H1 (cell line): ENCODE results near the gene TAS2R19. TPM values are rescaled to one million over a fixed set of nuclear protein-coding genes. Genes with fewer than 3 reads are reported as not detected.

Source experiments
- CTCF ChIA-PET: fragments of 300-600 bp; sonication (Branson Sonifier 250); formaldehyde crosslinking; loops from one replicate; lab custom pipeline; 2021; ENCODE audit not compliant: partially characterized antibody; lab: Charles Lee
- POLR2A ChIA-PET: fragments of 300-600 bp; sonication (Branson Sonifier 250); formaldehyde crosslinking; loops from one replicate; lab custom pipeline; 2021; ENCODE audit warnings: inconsistent platforms; ENCODE audit not compliant: partially characterized antibody; lab: Charles Lee
- DNase-seq, 2 experiments: peaks; one replicate each; pipeline versions ENCODE4 v3.0.0 to v3.0.0-alpha.2; 2010 to 2022; ENCODE audit warnings: low spot score in 2 of 2, low read depth in 1 of 2, mixed read lengths in 1 of 2
- FAIRE-seq: peaks from 2 replicates; lab custom pipeline; 2011; peaks lifted over from hg19 to GRCh38; lab: Jason Lieb, UNC
- H2AFZ ChIP-seq: 2 replicates; pipeline ENCODE4 v1.8.1; 2012; ENCODE audit warnings: low read length, inconsistent platforms
- H2AK5ac ChIP-seq: 2 replicates; pipeline ENCODE4 v1.6.1; 2013; ENCODE audit warnings: low read depth, low read length
- H2BK120ac ChIP-seq: replicated peaks from 2 replicates; pipeline ENCODE3; 2013; ENCODE audit warnings: low read depth, low read length, inconsistent platforms
- H2BK12ac ChIP-seq: 2 replicates; pipeline ENCODE4 v1.6.1; 2013; ENCODE audit warnings: low read depth, low read length
- H2BK15ac ChIP-seq: 2 replicates; pipeline ENCODE4 v1.6.1; 2013; ENCODE audit warnings: low read length
- H2BK20ac ChIP-seq: 2 replicates; pipeline ENCODE4 v1.6.1; 2013; ENCODE audit warnings: low read length
- H2BK5ac ChIP-seq: 2 replicates; pipeline ENCODE4 v1.6.1; 2013; ENCODE audit warnings: low read depth, low read length
- H3K14ac ChIP-seq: 2 replicates; pipeline ENCODE4 v1.6.1; 2013; ENCODE audit warnings: inconsistent platforms; ENCODE audit not compliant: insufficient read length
- H3K18ac ChIP-seq: 2 replicates; pipeline ENCODE4 v1.6.1; 2013; ENCODE audit warnings: low read length; ENCODE audit errors: extremely low read depth
- H3K23ac ChIP-seq: 2 replicates; pipeline ENCODE4 v1.6.1; 2013; ENCODE audit warnings: inconsistent platforms; ENCODE audit not compliant: insufficient read length
- H3K23me2 ChIP-seq: 2 replicates; pipeline ENCODE4 v1.6.1; 2013; ENCODE audit warnings: low read depth, low read length
- H3K27ac ChIP-seq: 2 replicates; pipeline ENCODE4 v1.6.1; 2011; ENCODE audit warnings: low read depth, low read length, inconsistent platforms
- H3K27me3 ChIP-seq, 4 experiments: replicated peaks in 1 of 4; 1 replicate in 1 of 4; 2 replicates in 3 of 4; pipeline versions ENCODE4 v1.6.1 to v1.8.1; 2011 to 2013; ENCODE audit warnings: low read length in 3 of 4, mild to moderate bottlenecking in 3 of 4, inconsistent platforms in 2 of 4, mixed read lengths in 2 of 4, moderate library complexity in 1 of 4; ENCODE audit not compliant: control insufficient read depth in 3 of 4, insufficient read depth in 3 of 4; ENCODE audit errors: extremely low read depth in 1 of 4
- H3K36me3 ChIP-seq, 4 experiments: 2 replicates each; pipeline versions ENCODE4 v1.6.1 to v1.8.1; 2011 to 2013; ENCODE audit warnings: mild to moderate bottlenecking in 4 of 4, low read length in 3 of 4, moderate library complexity in 2 of 4, control low read depth in 1 of 4, inconsistent platforms in 1 of 4; ENCODE audit not compliant: insufficient read depth in 4 of 4, control insufficient read depth in 2 of 4
- H3K4ac ChIP-seq: replicated peaks from 2 replicates; pipeline ENCODE3; 2013; ENCODE audit warnings: low read length, low read depth, mixed read lengths, inconsistent platforms; ENCODE audit not compliant: insufficient read length
- H3K4me1 ChIP-seq, 4 experiments: replicated peaks in 1 of 4; 1 replicate in 1 of 4; 2 replicates in 3 of 4; pipeline versions ENCODE4 v1.6.1 to v1.8.1; 2011 to 2013; ENCODE audit warnings: low read length in 3 of 4, inconsistent platforms in 2 of 4, mixed read lengths in 1 of 4; ENCODE audit not compliant: insufficient read depth in 4 of 4, control insufficient read depth in 3 of 4
- H3K4me2 ChIP-seq, 2 experiments: 2 replicates each; pipeline versions ENCODE4 v1.6.1 to v1.8.1; 2011 to 2013; ENCODE audit warnings: low read depth in 2 of 2, low read length in 2 of 2, control low read depth in 1 of 2, inconsistent platforms in 1 of 2, mild to moderate bottlenecking in 1 of 2; ENCODE audit not compliant: insufficient read depth in 1 of 2
- H3K4me3 ChIP-seq, 4 experiments: fragments of 200-600, 300-600 bp in 1 of 4; sonication (generic), shearing (Covaris generic), sonication (Bioruptor Twin) in 1 of 4; 2 replicates each; pipeline versions ENCODE4 v1.5.1 to v1.8.1; 2011 to 2016; ENCODE audit warnings: low read length in 4 of 4, low read depth in 3 of 4, control low read depth in 2 of 4, inconsistent platforms in 2 of 4, mild to moderate bottlenecking in 2 of 4, mixed read lengths in 1 of 4, moderate library complexity in 1 of 4; ENCODE audit not compliant: insufficient read depth in 2 of 4; ENCODE audit errors: extremely low read depth in 1 of 4
- H3K56ac ChIP-seq: replicated peaks from 2 replicates; pipeline ENCODE3; 2013; ENCODE audit warnings: low read depth, mild to moderate bottlenecking, mixed read lengths, low read length, inconsistent platforms; ENCODE audit not compliant: insufficient read length
- H3K79me1 ChIP-seq: 2 replicates; pipeline ENCODE4 v1.6.1; 2013; ENCODE audit warnings: low read depth, low read length, control low read depth
- H3K79me2 ChIP-seq, 2 experiments: 2 replicates each; pipeline versions ENCODE4 v1.6.1 to v1.8.1; 2012 to 2013; ENCODE audit warnings: low read length in 2 of 2, mild to moderate bottlenecking in 2 of 2, inconsistent platforms in 1 of 2; ENCODE audit not compliant: insufficient read depth in 2 of 2, control insufficient read depth in 1 of 2
- H3K9ac ChIP-seq, 4 experiments: replicated peaks in 1 of 4; 1 replicate in 1 of 4; 2 replicates in 3 of 4; pipeline versions ENCODE4 v1.6.1 to v1.8.1; 2011 to 2013; ENCODE audit warnings: low read depth in 3 of 4, low read length in 3 of 4, control low read depth in 2 of 4, mild to moderate bottlenecking in 2 of 4, moderate library complexity in 2 of 4, inconsistent platforms in 1 of 4; ENCODE audit errors: extremely low read depth in 1 of 4
- H3K9me3 ChIP-seq, 2 experiments: 2 replicates each; pipeline versions ENCODE4 v1.6.1 to v1.8.1; 2012 to 2013; ENCODE audit warnings: mild to moderate bottlenecking in 2 of 2, moderate library complexity in 2 of 2, control low read depth in 1 of 2, inconsistent platforms in 1 of 2, low read depth in 1 of 2, low read length in 1 of 2, mixed read lengths in 1 of 2; ENCODE audit not compliant: insufficient read depth in 2 of 2
- H4K20me1 ChIP-seq, 2 experiments: replicated peaks in 1 of 2; 2 replicates each; pipeline versions ENCODE3 to v1.8.1; 2011 to 2013; ENCODE audit warnings: inconsistent platforms in 2 of 2, low read length in 2 of 2, mild to moderate bottlenecking in 1 of 2; ENCODE audit not compliant: insufficient read depth in 2 of 2, control insufficient read depth in 1 of 2
- H4K5ac ChIP-seq: 2 replicates; pipeline ENCODE4 v1.6.1; 2013; ENCODE audit warnings: low read length, low read depth, mixed read lengths, inconsistent platforms; ENCODE audit not compliant: insufficient read length
- H4K8ac ChIP-seq: 2 replicates; pipeline ENCODE4 v1.8.0; 2013; ENCODE audit warnings: mild to moderate bottlenecking, moderate library complexity, low read length, inconsistent platforms; ENCODE audit not compliant: insufficient read depth; ENCODE audit errors: extremely low read depth
- H4K91ac ChIP-seq: replicated peaks from 2 replicates; pipeline ENCODE3; 2013; ENCODE audit warnings: low read length, mixed read lengths, inconsistent platforms; ENCODE audit not compliant: insufficient read length
- BCL11A ChIP-seq, 2 experiments: IDR thresholded peaks; one replicate each; pipeline ENCODE4 v1.6.1; 2011; ENCODE audit warnings: low read depth in 2 of 2, low read length in 2 of 2, mild to moderate bottlenecking in 2 of 2
- CREB1 ChIP-seq: IDR thresholded peaks from 2 replicates; pipeline ENCODE4 v1.6.1; 2012; ENCODE audit warnings: inconsistent platforms
- polyA plus RNA-seq, 7 experiments: library from polyadenylated mRNA; depleted of rRNA in 3 of 7; stranded (reverse) in 5 of 7; unstranded in 2 of 7; fragments of >200 nt in 5 of 7; fragments of 200-250 nt in 2 of 7; gene quantifications; 1 replicate in 5 of 7; 2 replicates in 1 of 7; 4 replicates in 1 of 7; pipeline versions ENCODE4 v1.2.1 to v1.2.3, GENCODE V29; 2011 to 2013; ENCODE audit warnings: missing spikeins in 2 of 7, mixed read lengths in 2 of 7
- total RNA-seq: library from RNA; stranded (reverse); fragmentation: NEBNext Ultra II Directional; extraction: Animal tissue kit (Norgen Biotek cat#: 25700); gene quantifications from 2 replicates; pipeline ENCODE4 v1.2.1, GENCODE V29; 2021

Gene TAS2R19
- total and polyA plus RNA-seq, 2 of the 8 experiments (the other 6 are each of a cell fraction or from before 2014, with no cell fraction given), result 0.97 to 0.99 TPM

DNA sequence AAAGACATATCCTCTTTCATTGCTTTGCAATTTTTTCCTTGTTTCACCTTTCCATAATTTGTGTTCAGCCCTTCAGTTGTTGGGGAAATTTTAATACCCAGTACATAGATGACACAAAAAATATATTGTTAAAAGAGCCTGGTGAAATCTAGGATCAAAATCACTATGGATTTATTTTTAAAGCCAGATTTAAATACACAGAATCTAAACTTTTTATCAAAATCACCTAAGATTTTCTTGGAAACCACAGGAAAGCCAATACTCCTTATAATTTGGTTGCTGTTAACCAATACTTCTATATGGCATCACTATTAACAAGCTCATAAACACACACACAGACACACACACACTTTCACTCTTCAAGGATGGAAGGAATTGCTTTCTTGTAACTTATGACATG, 24.2 kb downstream of the TAS2R19 start, which contains the start of gene TAS2R20:
Gene TAS2R20 (minus strand): TSS at position 101 of the 400 bp plus-strand sequence. CDS start 429 bp downstream, outside the sequence.
- Histone ChIP-seq H3K18ac (no peak within 1 kb of the TSS), H3K23ac (no peak within 1 kb of the TSS), H2BK5ac (no peak within 1 kb of the TSS), H3K23me2 (no peaks in the 10 kb centered on the region), H3K79me1 (no peaks in the 10 kb centered on the region), H3K9me3 (no peaks in the 10 kb centered on the region), H3K4me2 (no peak within 1 kb of the TSS), H3K79me2 (no peaks in the 10 kb centered on the region), H2BK20ac (no peak within 1 kb of the TSS), H3K56ac (no peak within 1 kb of the TSS), H4K91ac (no peak within 1 kb of the TSS), H2BK120ac (no peak within 1 kb of the TSS), H3K4me3 (no peak within 1 kb of the TSS), H3K4ac (no peak within 1 kb of the TSS), H2AFZ (no peak within 1 kb of the TSS), H3K27ac (no peak within 1 kb of the TSS), H2BK12ac (no peak within 1 kb of the TSS), H2AK5ac (no peak within 1 kb of the TSS), H3K14ac (no peak within 1 kb of the TSS), H4K8ac (no peak within 1 kb of the TSS), H3K27me3 (no peaks in the 10 kb centered on the region), H3K36me3 (no peaks in the 10 kb centered on the region), H2BK15ac (no peak within 1 kb of the TSS), H3K9ac (no peak within 1 kb of the TSS), H4K5ac (no peak within 1 kb of the TSS), H3K4me1 (no peaks in the 10 kb centered on the region), H4K20me1 (peaks cover 0 to 3% of the 10 kb centered on the region in 2 experiments)
- POLR2A ChIA-PET, result no interaction called here
- CTCF ChIA-PET, result interaction anchor here (1.4 to 1.7 kb wide), 2 partner anchors 9 to 27 kb away, joined by 3 to 5 read pairs; no protein-coding TSS in a partner anchor
- FAIRE-seq (no peak), DNase-seq (no peak)
- TF ChIP-seq CREB1 (no peak), BCL11A (IDR thresholded peaks at IDR 0.05; ENCODE audit: low read depth in 2 of 2, low read length in 2 of 2) (no peak)
